RCC 7860 (cell line): ENCODE measurements around the gene ARHGAP24.
A peak's percentile ranks its signal among the peaks of the same experiment; 100 is the strongest.

Experiments used
- DNase-seq: peaks from one replicate; pipeline ENCODE4 v3.0.0-alpha.2; 2015; ENCODE audit warnings: low spot score
- FAIRE-seq: peaks from 2 replicates; lab custom pipeline; 2012; peaks lifted over from hg19 to GRCh38; lab: Jason Lieb, UNC

ARHGAP24 gene

DNA sequence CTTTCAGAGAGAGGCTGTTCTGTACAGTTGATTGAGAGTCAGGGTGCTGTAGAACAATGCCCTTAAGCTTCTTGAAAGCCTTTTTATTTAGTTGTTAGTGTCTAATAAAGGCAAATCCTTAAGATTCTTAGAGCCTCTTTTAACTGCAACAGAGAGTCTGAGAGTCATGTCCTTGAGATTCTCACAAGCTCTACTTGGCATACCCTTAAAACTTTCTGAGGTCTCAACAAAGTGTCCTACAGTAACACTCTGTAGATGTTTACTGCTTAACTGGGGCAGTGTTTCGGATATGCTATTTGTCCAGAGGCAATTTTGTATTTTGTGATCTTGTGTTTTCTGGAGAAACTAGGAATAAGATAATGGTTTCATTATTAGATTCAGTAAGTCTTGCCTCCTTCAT lies 209.7 kb downstream of the ARHGAP24 start:
- DNase-seq (no peak), FAIRE-seq (no peak)

- DNase-seq = no peak
- no peak for FAIRE-seq
These were observed 211.4 kb downstream of the ARHGAP24 start for GRCh38 chr4:85686398-85686797.

DNA sequence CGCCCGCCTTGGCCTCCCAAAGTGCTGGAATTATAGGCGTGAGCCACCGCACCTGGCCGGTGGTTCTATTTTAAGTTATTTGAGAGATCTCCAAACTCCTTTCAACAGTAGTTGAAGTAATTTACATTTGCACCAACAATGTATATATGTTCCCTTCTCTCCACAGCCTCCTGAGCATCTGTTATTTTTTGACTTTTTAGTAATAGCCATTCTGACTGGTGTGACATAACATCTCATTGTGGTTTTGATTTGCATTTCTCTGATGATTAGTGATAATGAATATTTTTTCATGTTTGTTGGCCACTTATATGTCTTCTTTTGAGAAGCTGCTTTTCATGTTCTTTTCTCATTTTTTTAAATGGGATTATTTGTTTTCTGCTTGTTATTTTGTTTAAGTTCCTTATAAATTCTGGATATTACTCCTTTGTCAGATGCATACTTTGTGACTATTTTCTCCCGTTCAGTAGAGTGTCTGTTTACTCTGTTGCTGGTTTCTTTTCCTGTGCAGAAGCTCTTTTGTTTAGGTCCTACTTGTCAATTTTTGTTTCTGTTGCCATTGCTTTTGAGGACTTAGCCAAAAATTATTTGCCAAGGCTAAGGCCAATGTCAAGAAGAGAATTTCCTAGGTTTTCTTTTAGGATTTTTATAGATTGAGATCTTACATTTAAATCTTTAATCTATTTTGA lies 213.2 kb downstream of the ARHGAP24 start:
- DNase-seq (no peak), FAIRE-seq (no peak)

GRCh38 chr4:85696661-85697060 lies 221.7 kb downstream of the ARHGAP24 start:
- FAIRE-seq (no peak), DNase-seq (no peak)

DNA sequence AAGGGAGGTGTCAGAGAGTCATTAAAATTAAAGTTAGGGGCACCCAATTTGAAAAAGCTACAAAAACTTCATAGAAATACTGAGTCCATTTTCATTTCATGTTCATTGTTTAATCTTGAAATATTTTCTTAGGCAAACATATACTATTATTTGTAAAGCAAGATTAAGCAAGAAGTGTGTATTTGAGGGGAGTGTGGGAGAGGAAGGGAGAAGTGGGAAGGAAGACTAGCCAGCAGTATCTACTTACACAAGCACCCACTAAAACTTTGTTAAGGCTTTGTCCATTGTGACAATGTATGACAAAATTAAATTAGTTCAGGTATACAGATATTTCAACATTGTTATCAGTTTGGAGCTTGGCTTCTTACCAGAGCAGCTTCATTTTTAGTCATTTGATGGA lies 222.9 kb downstream of the ARHGAP24 start:
- DNase-seq (no peak), FAIRE-seq (no peak)

GRCh38 chr4:85700362-85700761 lies 225.4 kb downstream of the ARHGAP24 start:
- DNase-seq (no peak), FAIRE-seq (no peak)

GRCh38 chr4:85701861-85702321 lies 226.9 kb downstream of the ARHGAP24 start:
- no peak for DNase-seq
- FAIRE-seq = no peak

DNA sequence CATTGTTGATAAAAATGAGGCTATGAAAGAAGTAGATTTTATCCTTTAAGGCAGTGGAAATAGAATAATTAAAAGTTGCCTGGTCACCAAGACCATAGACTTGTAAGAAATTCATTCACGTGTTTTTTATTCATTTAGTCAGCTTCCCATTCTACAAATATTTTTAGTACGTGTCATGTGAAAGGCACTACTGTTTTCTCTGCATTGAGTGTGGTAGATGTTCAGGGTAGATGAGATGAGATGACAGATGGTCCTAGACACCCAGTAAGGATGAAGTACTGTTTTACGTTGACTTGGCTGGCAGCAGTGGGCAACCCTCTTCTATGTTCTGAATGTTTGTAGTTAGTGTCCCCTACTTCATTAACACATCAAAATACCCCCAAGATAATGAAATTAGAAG lies 228.1 kb downstream of the ARHGAP24 start:
- DNase-seq (no peak), FAIRE-seq (no peak)

DNA sequence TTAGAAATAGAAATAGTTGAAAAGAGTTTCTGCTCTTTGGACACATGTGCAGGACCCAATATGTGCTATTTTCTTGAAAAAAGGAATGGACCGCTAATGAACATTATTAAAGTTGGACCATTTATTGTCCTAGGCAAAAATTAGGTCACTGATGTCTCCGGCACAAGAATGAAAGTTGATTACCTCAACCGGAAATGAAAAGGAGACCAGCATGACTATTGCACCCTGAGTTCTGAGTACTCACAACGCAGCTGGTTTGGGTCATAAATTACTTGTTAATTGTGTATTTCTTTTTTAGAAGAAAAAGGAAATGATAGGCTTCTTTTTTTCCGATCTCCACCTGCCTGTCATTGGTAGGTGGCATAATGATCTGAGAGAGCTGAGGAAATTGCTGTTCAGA lies 232.7 kb downstream of the ARHGAP24 start:
- FAIRE-seq = no peak

DNA sequence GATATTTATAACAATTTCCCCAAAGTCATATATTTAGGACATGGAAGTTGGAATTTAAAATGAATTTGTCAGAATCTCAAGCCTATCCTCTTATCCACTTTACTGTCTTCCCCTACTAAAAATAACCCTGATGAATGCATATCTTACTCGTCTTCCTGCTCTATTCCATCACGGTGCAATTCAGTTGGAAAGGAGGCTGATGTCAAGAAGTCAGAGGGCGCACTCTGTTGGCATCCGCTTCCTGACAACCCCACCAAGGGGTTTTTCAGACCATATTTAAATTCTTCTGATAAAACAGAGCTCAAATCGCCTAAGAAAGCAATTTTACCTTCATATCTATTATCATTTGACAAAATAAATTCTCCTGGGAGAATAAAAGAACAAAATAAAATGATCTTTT lies 233.5 kb downstream of the ARHGAP24 start:
- DNase-seq = no peak
- FAIRE-seq = no peak

More for the DNA sequence above, 232.7 kb downstream of the ARHGAP24 start:
- DNase-seq = no peak

DNA sequence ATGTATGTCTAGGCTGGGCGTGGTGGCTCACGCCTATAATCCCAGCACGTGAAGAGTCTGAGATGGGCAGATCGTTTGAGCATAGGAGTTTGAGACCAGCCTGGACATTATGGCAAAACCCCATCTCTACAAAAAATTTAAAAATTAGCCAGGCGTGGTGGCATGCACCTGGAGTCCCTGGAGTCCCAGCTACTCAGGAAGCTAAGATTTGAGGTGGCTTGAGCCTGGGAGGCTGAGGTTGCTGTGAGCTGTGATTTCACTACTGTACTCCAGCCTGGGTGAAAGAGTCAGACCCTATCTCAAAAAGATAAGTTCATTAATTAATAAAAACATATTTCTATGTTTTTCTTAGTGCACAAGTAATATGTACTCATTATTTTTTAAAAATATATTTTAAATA lies 238.1 kb downstream of the ARHGAP24 start:
- DNase-seq = no peak
- no peak for FAIRE-seq

DNA sequence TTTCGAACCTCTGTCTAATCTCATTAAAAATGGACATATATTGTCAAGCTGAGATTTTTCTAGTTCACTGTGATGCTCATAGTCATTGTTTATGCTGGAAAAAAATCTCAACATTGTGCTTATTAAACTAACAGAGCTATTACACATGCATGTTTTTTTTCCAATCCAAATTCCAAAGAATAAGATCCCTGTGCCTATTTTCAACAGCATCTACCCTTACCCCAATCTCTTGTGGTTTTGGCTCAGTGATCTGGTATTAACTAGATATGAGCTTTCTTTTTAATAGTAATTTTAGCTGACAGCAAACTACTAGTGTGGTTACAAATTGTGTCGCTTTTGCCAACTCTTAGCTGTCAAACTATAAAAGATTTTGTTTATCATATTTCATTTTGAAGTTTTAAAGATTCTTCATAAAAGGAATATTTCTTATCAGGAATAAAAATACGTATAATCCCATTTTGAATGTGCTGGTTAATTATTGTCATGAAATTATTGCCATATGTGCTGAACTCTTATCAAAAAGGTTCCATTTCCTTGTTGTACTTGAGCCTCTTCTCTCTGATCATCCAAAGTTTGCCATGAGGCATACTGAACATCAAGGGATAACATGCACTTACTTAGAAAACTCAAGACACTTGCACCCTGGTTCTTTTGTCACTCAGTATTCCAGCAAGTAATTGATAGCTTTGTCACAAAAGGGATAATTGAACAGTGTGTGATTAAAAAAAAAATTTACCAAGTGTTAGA lies 241.2 kb downstream of the ARHGAP24 start:
- FAIRE-seq (no peak), DNase-seq (no peak)

DNA sequence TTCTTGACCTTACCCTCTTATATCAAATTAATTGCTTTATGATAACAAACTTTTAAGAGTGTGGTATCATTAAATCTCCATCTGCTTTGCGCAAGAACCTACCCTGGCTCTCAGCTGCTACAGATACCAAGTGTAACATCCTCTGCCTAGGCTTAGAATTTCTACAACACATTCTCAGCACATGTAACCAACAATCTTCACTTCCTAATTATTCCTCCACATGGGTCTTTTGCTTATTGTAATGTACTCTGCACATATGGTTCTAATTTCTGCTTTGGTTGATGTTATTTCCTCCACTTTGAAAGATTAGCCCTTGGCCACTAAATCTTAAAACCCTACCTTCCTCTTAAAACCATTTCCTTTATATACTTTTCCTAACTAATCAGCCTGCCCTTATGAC lies 242.4 kb downstream of the ARHGAP24 start:
- DNase-seq = no peak
- no peak for FAIRE-seq

DNA sequence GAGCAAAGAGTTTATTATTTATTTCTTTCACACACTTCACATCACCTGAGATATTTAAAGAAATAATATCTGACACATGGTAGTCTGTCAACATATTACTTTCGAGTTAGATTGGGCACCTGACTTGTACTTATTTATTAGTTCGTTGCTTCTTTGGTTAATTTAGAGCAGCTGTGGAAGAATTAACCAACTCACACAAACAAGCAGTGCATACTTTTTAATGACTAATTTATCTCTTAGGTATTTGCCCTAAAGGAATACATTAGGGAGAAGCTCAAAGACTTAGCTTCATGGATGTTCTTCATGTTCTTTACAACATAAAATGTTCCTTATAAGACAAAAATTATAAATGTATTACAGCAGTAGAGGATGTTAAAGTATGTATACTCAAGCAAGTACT lies 242.9 kb downstream of the ARHGAP24 start:
- FAIRE-seq (no peak), DNase-seq (no peak)

DNA sequence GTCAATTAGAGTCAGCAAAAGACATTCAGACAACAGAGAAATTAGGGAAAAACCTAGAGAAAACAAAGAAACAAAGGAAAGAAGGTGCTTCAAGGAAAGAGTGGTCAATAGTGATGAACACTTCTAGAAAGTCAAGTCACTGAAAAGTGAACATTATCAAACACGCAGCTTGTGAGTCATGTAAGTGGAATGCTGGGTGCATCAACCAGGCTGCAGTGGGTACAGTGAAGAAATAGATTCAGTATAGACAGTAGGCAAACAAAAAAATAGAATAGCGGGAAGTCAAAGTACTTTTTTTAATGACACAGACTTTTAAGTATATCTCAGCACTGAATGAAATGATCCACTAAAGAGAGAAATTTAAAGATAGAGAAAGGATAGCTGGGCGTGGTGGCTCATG lies 245.8 kb downstream of the ARHGAP24 start:
- DNase-seq = peak; percentile 13
- no peak for FAIRE-seq

- DNase-seq = no peak
- no peak for FAIRE-seq
These were observed 247.5 kb downstream of the ARHGAP24 start for GRCh38 chr4:85722401-85722800.

DNA sequence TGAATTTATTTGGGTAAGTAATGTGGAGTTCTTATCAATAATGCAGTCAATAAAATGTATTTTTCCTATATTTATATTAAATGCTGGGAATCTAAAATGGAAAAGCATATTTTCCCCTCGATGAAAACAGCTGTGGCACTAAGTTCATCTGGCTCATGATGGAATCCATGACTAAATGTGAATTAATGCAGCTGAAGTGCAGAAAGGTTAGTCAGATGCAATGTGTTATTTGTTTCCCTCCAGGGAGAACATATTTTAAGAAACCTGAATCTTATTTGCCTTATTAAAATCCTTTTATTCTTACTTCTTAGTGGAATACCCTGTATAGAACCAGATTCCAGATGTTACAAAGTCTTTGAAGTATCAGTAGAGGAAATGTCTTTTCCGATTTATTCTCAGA lies 247.9 kb downstream of the ARHGAP24 start:
- FAIRE-seq (no peak), DNase-seq (no peak)

- DNase-seq = no peak
- FAIRE-seq = no peak
These were observed 250.0 kb downstream of the ARHGAP24 start for GRCh38 chr4:85724791-85725563.

- FAIRE-seq (no peak), DNase-seq (peak; percentile 6)
These were observed 250.8 kb downstream of the ARHGAP24 start for GRCh38 chr4:85725721-85726170.

DNA sequence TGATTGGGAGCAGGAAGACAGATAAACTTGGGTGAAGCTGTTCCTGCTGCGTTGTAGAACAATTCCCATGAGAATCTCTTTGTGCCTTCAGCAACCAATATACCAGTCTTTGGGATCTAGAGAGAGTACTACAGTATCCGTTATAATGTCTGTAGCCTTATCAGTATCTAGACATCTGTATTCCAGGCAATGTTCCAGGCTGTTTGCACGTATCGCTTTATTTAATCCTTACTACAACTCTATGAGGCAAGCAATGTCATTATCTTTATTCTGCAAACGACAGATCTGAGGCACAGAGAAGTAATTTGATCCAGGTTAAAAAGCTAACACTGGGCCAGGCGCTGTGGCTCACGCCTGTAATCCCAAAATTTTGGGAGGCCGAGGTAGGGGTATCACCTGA lies 251.6 kb downstream of the ARHGAP24 start:
- FAIRE-seq (no peak), DNase-seq (no peak)

DNA sequence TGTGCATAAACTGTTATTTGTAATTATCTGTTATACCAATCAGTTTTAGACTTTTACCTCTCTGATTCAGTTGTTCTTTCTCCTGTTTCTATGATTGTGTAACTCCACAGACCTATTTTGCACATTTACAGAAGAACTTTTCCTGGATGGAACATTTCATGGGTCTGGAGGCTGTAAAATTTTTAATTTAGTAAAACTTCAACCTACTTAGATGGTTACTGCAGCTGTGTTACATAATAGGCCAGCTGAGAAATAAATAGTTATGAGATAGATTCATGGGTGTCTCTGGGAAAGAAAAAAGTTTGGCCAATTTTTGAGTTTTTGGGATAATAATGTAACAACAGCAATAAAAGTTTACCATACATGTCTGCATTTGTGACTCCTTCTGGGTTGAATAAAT lies 253.5 kb downstream of the ARHGAP24 start:
- no peak for FAIRE-seq
- no peak for DNase-seq

DNA sequence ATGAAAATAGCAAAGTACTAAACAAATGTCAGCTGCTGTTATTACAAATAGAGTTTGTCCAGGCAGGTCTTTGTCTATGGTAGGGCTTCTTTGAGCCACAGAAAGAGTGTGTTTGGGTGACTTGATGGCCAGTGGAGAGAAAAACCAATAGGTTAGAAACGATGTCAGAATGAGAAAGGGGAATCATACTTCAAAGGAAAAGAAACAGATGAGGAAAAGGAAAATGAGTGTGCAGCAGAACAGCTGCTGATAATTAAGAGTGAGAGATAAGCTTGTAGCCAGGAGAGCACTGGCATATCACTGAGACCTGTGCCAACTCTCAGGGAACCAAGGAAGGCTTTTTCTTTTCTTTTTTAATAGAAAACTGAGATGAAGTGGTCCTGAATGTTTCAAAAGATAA lies 257.2 kb downstream of the ARHGAP24 start:
- DNase-seq (no peak), FAIRE-seq (no peak)
